Mesenchymal stem cell (in vitro differentiated cells and primary cell): Measurements from ENCODE around the gene MGAT3.

Source experiments
- DNase-seq: peaks from one replicate; pipeline ENCODE4 v3.0.0-alpha.2; 2013
- H2AFZ ChIP-seq: one replicate; pipeline ENCODE4 v1.6.1; 2013; ENCODE audit warnings: low read depth, mild to moderate bottlenecking, control low read depth, inconsistent platforms, low read length, moderate library complexity
- H2AK5ac ChIP-seq: 2 replicates; pipeline ENCODE4 v1.6.1; 2013; ENCODE audit warnings: low read length, moderate library complexity, mild to moderate bottlenecking, inconsistent platforms; ENCODE audit not compliant: severe bottlenecking
- H2BK120ac ChIP-seq: one replicate; pipeline ENCODE4 v1.6.1; 2013; ENCODE audit warnings: low read depth, mild to moderate bottlenecking, inconsistent platforms, low read length, moderate library complexity
- H2BK12ac ChIP-seq, 2 experiments: one replicate each; pipeline ENCODE4 v1.6.1; 2013; ENCODE audit warnings: inconsistent platforms in 2 of 2, low read length in 2 of 2, mild to moderate bottlenecking in 2 of 2, moderate library complexity in 2 of 2, control low read depth in 1 of 2
- H2BK15ac ChIP-seq: one replicate; pipeline ENCODE4 v1.6.1; 2013; ENCODE audit warnings: mild to moderate bottlenecking, low read depth, inconsistent platforms; ENCODE audit not compliant: poor library complexity, severe bottlenecking
- H2BK5ac ChIP-seq: 2 replicates; pipeline ENCODE4 v1.6.1; 2013; ENCODE audit warnings: low read depth, mild to moderate bottlenecking, low read length, control low read depth, inconsistent platforms; ENCODE audit not compliant: poor library complexity, severe bottlenecking
- H3K14ac ChIP-seq, 2 experiments: one replicate each; pipeline ENCODE4 v1.6.1; 2013; ENCODE audit warnings: inconsistent platforms in 2 of 2, low read length in 2 of 2, control low read depth in 1 of 2, mild to moderate bottlenecking in 1 of 2, moderate library complexity in 1 of 2
- H3K18ac ChIP-seq, 2 experiments: one replicate each; pipeline ENCODE4 v1.6.1; 2013; ENCODE audit warnings: inconsistent platforms in 2 of 2, low read length in 2 of 2, control low read depth in 1 of 2, low read depth in 1 of 2, mild to moderate bottlenecking in 1 of 2
- H3K23ac ChIP-seq, 2 experiments: one replicate each; pipeline ENCODE4 v1.6.1; 2013; ENCODE audit warnings: inconsistent platforms in 2 of 2, low read length in 2 of 2, mild to moderate bottlenecking in 2 of 2, moderate library complexity in 2 of 2, control low read depth in 1 of 2
- H3K27ac ChIP-seq: 2 replicates; pipeline ENCODE4 v1.5.1; 2013; ENCODE audit warnings: mild to moderate bottlenecking, moderate library complexity, low read length, control low read depth, inconsistent platforms; ENCODE audit not compliant: poor library complexity, severe bottlenecking
- H3K27me3 ChIP-seq, 2 experiments: 2 replicates each; pipeline versions ENCODE4 v1.6.1 to v1.7.0; 2013; ENCODE audit warnings: low read length in 2 of 2, mild to moderate bottlenecking in 2 of 2, moderate library complexity in 2 of 2, control low read depth in 1 of 2, inconsistent platforms in 1 of 2; ENCODE audit not compliant: control insufficient read depth in 1 of 2, insufficient read depth in 1 of 2
- H3K36me3 ChIP-seq, 2 experiments: 2 replicates each; pipeline versions ENCODE4 v1.6.1 to v1.7.0; 2013; ENCODE audit warnings: low read length in 2 of 2, control low read depth in 1 of 2, inconsistent platforms in 1 of 2, low read depth in 1 of 2, mild to moderate bottlenecking in 1 of 2; ENCODE audit not compliant: insufficient read depth in 2 of 2, control insufficient read depth in 1 of 2
- H3K4ac ChIP-seq, 2 experiments: one replicate each; pipeline ENCODE4 v1.6.1; 2013; ENCODE audit warnings: inconsistent platforms in 2 of 2, low read length in 2 of 2, mild to moderate bottlenecking in 2 of 2, moderate library complexity in 2 of 2, control low read depth in 1 of 2, low read depth in 1 of 2
- H3K4me1 ChIP-seq: 2 replicates; pipeline ENCODE4 v1.6.1; 2013; ENCODE audit warnings: low read depth, low read length, control low read depth; ENCODE audit not compliant: control insufficient read depth, insufficient read depth
- H3K4me2 ChIP-seq: 2 replicates; pipeline ENCODE4 v1.6.1; 2013; ENCODE audit warnings: low read length, mild to moderate bottlenecking, inconsistent platforms; ENCODE audit not compliant: poor library complexity, severe bottlenecking
- H3K4me3 ChIP-seq, 2 experiments: 2 replicates each; pipeline versions ENCODE4 v1.5.1 to v1.7.0; 2013; ENCODE audit warnings: low read length in 2 of 2, mild to moderate bottlenecking in 2 of 2, control low read depth in 1 of 2, low read depth in 1 of 2; ENCODE audit not compliant: insufficient read depth in 1 of 2
- H3K79me1 ChIP-seq: replicated peaks from 2 replicates; pipeline ENCODE4 v1.6.1; 2013; ENCODE audit warnings: mild to moderate bottlenecking, control low read depth, low read length, inconsistent platforms; ENCODE audit not compliant: poor library complexity, severe bottlenecking
- H3K9ac ChIP-seq: 2 replicates; pipeline ENCODE4 v1.7.0; 2013; ENCODE audit warnings: mild to moderate bottlenecking, low read length, moderate library complexity
- H3K9me3 ChIP-seq: 2 replicates; pipeline ENCODE4 v1.7.0; 2013; ENCODE audit warnings: mild to moderate bottlenecking, low read length; ENCODE audit not compliant: control insufficient read depth
- H4K8ac ChIP-seq: one replicate; pipeline ENCODE4 v1.6.1; 2013; ENCODE audit warnings: inconsistent platforms, mild to moderate bottlenecking, low read length, moderate library complexity
- H4K91ac ChIP-seq: one replicate; pipeline ENCODE4 v1.6.1; 2013; ENCODE audit warnings: mild to moderate bottlenecking, low read length, inconsistent platforms
- WGBS: methylation state at CpG from one replicate; pipeline ENCODE4 v1.1.7; 2013; ENCODE audit warnings: mixed read lengths; 5-methylcytosine and 5-hydroxymethylcytosine counted together

MGAT3 gene

GRCh38 chr22:39524753-39525657 lies 68.2 kb downstream of the MGAT3 start:
- Histone ChIP-seq H3K23ac (peak overlapping the region in 1 of 2 experiments; percentile 47), H4K8ac (no peak overlapping the region), H2AK5ac (no peak overlapping the region), H3K79me1 (peaks cover 12% of the 10 kb centered on the region), H3K9ac (peak overlapping the region; percentile 9), H3K4me3 (no peak overlapping the region), H3K4ac (no peak overlapping the region), H2BK120ac (no peak overlapping the region), H4K91ac (no peak overlapping the region), H3K14ac (no peak overlapping the region), H3K4me1 (peaks cover 47% of the 10 kb centered on the region), H2AFZ (no peak overlapping the region), H3K18ac (peak overlapping the region in 1 of 2 experiments; percentile 13), H3K36me3 (peaks cover 65 to 67% of the 10 kb centered on the region in 2 experiments), H3K9me3 (no peaks in the 10 kb centered on the region), H3K4me2 (no peak overlapping the region), H2BK5ac (no peak overlapping the region), H2BK15ac (peak overlapping the region; percentile 61), H2BK12ac (no peak overlapping the region), H3K27me3 (no peaks in the 10 kb centered on the region), H3K27ac (peak overlapping the region; percentile 31)
- 87% methylated on average over 8 of the region's 10 CpGs for WGBS
- DNase-seq, result peak; percentile 19

- Histone ChIP-seq H3K18ac (no peak overlapping the region), H3K27me3 (no peaks in the 10 kb centered on the region), H4K8ac (peak overlapping the region; percentile 20), H2AFZ (no peak overlapping the region), H3K36me3 (peaks cover 69 to 70% of the 10 kb centered on the region in 2 experiments), H3K23ac (no peak overlapping the region), H2BK120ac (no peak overlapping the region), H2BK5ac (no peak overlapping the region), H3K4ac (no peak overlapping the region), H2AK5ac (no peak overlapping the region), H3K9me3 (no peaks in the 10 kb centered on the region), H3K27ac (no peak overlapping the region), H3K4me2 (no peak overlapping the region), H2BK15ac (no peak overlapping the region), H2BK12ac (no peak overlapping the region), H4K91ac (no peak overlapping the region), H3K4me3 (no peak overlapping the region), H3K4me1 (peaks cover 47% of the 10 kb centered on the region), H3K9ac (no peak overlapping the region), H3K14ac (no peak overlapping the region), H3K79me1 (peaks cover 13% of the 10 kb centered on the region)
- WGBS, result 85% methylated on average over 4 of the region's 4 CpGs
- DNase-seq, result peak; percentile 3
Observed at GRCh38 chr22:39525658-39525975, 68.8 kb downstream of the MGAT3 start.

GRCh38 chr22:39526736-39527171 lies 69.9 kb downstream of the MGAT3 start:
- Histone ChIP-seq H3K4me1 (peaks cover 53% of the 10 kb centered on the region), H2BK5ac (no peak overlapping the region), H3K27me3 (no peaks in the 10 kb centered on the region), H3K14ac (no peak overlapping the region), H3K4ac (no peak overlapping the region), H3K36me3 (peaks cover 68 to 72% of the 10 kb centered on the region in 2 experiments), H2AFZ (no peak overlapping the region), H2BK15ac (no peak overlapping the region), H4K91ac (no peak overlapping the region), H3K9me3 (no peaks in the 10 kb centered on the region), H3K9ac (no peak overlapping the region), H3K23ac (no peak overlapping the region), H3K4me2 (no peak overlapping the region), H3K27ac (peak overlapping the region; percentile 8), H3K79me1 (peaks cover 18% of the 10 kb centered on the region), H3K18ac (no peak overlapping the region), H3K4me3 (no peak overlapping the region), H4K8ac (no peak overlapping the region), H2BK12ac (no peak overlapping the region), H2BK120ac (no peak overlapping the region), H2AK5ac (no peak overlapping the region)
- peak; percentile 20 for DNase-seq
- WGBS, result 79% methylated on average over 4 of the region's 4 CpGs

GRCh38 chr22:39527481-39527961 lies 70.7 kb downstream of the MGAT3 start:
- Histone ChIP-seq H4K91ac (no peak overlapping the region), H2AFZ (no peak overlapping the region), H3K4me1 (peaks cover 53% of the 10 kb centered on the region), H3K27me3 (no peaks in the 10 kb centered on the region), H2BK5ac (no peak overlapping the region), H3K36me3 (peaks cover 61 to 67% of the 10 kb centered on the region in 2 experiments), H3K23ac (no peak overlapping the region), H3K4ac (no peak overlapping the region), H3K9me3 (no peaks in the 10 kb centered on the region), H3K4me2 (no peak overlapping the region), H2BK12ac (no peak overlapping the region), H4K8ac (no peak overlapping the region), H2AK5ac (no peak overlapping the region), H2BK120ac (no peak overlapping the region), H3K4me3 (no peak overlapping the region), H2BK15ac (no peak overlapping the region), H3K18ac (no peak overlapping the region), H3K9ac (peak overlapping the region; percentile 41), H3K79me1 (peaks cover 18% of the 10 kb centered on the region), H3K27ac (peak overlapping the region; percentile 12), H3K14ac (no peak overlapping the region)
- peak; percentile 35 for DNase-seq
- 81% methylated on average over 6 of the region's 6 CpGs for WGBS
